GM21381 (cell line): ENCODE data around the gene PLEKHG3.

Experiments used
- ATAC-seq: cut with Tn5 transposase; IDR thresholded peaks from one replicate; pipeline ENCODE4 v1.9.1; 2021; ENCODE audit warnings: mild to moderate bottlenecking, moderate library complexity; ENCODE audit not compliant: unreplicated experiment

The PLEKHG3 gene

DNA sequence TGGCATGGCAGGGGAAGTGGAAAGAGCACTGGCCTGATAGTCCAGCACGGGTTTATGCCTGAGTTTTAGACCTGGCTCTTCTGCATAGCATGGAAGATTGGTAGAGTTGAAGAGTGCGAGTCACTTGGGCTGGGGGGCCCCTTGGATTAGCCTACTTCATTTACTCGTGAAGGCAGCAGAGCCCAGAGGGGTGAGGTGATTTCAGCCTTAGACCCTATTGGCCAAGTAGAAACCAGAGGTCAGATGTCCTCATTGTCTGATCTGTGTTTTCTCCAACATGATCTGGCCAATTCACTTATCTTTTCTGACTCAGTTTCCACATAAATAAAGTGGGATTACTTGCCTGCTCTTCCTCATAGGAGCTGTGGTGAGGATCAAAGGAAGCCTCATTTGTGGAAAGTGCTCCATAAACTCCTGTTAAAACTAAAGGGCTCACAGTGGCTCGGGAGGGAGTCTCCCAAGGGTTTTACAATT, 1.9 kb downstream of the PLEKHG3 start:
- ATAC-seq, result no peak

DNA sequence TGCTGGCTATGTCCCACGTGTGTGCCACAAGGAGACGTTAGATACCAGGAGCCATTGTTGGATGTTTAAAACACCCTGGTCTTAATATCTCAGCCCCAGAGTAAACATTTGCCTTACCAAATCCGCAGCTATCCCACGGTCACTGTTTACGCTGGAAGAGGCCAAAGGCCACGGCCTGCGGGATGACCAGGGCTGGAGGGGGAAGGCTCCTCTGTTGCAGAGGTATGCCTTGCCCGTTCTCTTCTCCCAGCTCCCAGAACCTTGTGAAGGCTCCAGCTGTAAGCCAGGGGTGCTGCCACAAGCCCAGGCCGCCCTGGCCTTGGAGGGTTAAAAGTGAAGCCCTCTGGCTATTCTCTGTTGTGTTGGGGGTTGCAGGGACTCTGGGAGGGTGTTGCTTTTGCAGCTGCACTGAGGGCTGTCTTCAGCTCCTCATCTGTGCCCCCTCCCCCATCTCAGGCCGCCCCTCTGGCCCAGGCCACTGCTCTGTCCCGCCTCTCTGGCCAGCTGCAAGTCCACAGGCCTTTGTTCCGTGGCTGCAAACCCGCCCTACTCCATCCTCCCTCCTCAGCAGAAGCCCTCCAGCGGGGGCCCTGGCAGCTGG, 2.5 kb downstream of the PLEKHG3 start:
- no peak for ATAC-seq

DNA sequence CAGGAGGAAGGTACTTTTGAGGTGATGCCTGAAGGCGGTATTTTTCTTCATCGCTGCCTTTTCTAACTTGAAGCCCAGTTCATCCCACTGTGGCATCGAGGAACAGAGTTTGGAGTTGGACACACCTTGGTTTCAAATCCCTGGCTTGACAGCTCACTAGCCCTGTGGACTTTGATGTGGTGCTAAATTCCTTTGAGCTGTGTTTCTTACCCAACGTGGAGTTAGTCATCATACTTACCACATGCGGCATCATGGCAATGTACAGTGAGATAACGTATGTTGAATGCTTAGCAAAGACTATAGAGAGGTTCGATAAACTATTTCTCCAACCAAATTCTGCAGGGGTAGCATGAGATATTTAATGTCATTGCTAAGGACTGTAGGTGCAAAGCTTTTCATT, 3.4 kb downstream of the PLEKHG3 start:
- no peak for ATAC-seq

DNA sequence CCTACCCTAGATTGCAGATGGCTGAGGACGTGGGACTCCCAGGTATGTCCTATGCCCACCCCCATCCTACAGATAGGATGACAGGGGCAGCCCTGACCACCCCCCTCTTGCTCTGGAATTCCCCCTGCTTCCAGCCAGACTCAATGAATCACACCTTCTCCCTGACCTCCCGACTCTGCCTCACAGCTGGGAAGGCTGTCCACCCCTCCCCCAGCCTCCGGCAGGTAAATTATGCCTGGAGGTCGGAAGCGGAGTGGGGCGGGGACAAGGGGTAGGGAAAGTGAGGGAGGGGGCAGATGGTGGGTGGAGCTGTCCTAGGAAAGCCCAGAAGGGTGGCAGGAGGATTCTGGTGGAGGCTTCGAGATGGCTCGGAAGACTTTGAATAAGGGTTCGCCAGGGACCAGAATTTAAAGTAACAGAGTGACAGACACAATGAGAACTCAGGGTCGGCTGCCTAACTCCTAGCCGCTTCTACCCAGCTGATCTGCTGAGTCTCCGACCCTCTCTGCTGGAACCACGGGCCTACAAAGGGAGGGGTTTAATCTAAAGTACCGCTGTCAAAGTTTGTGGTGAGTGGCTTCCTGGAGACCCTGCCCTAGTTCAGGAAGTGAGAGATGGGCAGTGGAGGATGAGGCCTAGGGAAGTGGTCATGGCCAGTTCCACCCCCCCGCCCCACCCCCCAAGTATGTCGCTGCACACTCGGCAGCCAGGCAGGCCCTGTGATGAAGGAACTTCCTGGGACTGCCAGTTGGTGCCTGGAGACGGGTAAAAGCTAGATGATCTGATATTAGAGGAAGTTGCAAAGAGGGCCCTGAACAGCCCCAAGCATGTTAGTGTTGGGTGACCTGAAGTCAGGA, 4.2 kb downstream of the PLEKHG3 start:
- no peak for ATAC-seq

DNA sequence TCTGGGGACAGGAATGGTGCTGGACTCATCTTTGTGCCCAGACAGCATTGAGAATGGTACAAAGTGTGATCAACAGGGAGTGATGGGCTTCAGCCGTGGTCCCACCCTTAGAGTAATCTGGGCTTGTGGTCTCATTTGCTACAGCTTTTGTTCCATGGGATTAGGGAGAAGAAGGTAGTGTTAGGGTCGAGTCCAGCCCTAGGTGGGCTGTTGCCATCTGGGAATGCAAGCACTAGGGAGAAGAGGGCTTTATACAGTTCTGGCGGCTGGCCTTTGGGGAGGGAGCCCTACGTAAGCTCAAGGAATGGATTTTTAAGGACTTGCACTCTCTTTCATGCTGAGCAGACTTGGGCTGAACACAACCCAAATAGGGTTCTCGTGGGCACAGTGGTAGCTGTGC, 4.9 kb downstream of the PLEKHG3 start:
- no peak for ATAC-seq

DNA sequence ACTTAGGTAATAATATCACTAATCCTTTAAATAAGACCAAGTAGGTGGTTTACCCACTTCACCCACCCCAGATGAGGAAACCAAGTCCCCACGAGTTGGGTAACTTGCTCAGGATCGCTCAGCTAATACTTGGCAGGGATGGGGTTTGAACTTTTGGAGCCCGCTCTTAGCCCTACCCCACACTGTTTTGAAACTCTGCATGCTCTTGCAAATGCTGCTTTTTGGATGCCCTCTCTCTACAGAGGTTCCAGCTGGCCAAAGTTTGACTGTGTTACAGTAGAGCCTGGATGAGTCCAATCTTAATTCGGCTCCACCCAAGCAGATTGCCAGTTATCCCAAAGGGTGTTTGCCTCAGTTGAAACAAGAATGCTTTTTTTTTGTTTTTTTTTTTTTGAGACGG, 6.8 kb downstream of the PLEKHG3 start:
- ATAC-seq, result no peak

DNA sequence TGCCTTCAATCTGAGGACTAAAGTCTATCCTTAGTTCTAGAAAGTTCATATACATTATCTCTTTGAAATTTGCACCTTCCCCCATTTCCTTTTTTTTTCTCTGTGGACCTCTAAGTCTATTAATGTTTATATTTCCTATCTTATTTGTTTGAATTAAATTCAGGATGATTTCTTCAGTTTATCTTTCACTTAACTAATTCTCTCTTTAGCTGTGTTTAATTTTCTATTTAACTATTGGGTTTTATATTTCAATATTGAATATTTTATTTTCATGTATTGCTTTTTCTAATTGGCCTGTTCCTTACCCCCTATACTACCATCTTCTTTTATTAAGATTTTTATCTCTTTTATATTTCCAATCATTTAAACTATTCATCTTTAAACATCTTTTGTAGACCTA, 9.5 kb downstream of the PLEKHG3 start:
- no peak for ATAC-seq

DNA sequence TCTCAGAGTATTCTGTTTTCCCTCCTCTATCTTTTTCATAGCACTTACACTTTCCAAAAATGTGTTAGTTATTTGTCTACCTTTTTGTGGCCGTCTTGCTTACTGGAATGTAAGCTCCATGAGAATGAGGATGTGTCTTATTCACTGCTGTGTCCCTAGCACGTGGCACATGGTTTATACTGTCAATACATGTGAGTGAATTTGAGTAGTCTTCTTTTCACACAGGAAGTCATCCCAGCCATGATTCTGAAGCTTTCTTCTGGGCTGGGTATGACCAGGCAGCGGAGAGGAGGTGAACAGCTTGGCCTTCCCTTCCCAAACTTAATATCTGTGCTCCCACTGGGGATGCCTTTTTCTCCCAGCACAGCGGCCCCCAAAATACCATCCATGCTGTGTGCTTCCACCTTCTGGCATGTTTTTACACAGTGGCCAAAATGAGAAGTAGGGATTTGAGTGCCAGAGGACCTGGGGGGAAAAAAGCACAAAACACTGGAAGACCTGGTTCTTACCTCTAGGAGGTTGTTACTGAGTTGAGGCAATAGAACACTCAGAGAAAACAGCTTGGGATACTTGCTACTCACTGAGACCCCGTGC, 10.3 kb downstream of the PLEKHG3 start:
- ATAC-seq, result no peak

DNA sequence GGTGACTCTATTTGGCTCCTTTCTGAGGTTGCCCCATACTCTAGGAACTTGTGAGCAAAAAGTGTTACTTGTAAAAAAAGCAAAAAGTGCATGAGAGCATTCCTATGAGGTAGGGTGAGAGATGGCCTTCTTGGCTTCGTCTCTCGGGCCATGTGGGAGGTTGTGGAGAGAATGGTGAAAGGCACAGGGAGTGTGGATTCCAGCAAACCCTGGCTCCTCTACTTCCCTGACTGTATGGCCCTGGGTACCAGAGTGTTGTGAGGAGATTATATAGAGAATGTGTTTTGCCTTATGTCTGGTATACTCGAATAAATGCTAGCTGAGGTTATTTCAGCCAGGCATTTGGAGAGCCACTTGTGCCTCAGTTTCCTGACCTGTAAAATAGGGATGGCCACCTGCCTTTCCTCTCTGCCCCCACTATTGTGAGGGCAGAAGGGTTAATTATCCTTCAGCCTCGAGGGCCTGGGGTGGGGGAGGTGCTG, 11.0 kb downstream of the PLEKHG3 start:
- ATAC-seq, result no peak

DNA sequence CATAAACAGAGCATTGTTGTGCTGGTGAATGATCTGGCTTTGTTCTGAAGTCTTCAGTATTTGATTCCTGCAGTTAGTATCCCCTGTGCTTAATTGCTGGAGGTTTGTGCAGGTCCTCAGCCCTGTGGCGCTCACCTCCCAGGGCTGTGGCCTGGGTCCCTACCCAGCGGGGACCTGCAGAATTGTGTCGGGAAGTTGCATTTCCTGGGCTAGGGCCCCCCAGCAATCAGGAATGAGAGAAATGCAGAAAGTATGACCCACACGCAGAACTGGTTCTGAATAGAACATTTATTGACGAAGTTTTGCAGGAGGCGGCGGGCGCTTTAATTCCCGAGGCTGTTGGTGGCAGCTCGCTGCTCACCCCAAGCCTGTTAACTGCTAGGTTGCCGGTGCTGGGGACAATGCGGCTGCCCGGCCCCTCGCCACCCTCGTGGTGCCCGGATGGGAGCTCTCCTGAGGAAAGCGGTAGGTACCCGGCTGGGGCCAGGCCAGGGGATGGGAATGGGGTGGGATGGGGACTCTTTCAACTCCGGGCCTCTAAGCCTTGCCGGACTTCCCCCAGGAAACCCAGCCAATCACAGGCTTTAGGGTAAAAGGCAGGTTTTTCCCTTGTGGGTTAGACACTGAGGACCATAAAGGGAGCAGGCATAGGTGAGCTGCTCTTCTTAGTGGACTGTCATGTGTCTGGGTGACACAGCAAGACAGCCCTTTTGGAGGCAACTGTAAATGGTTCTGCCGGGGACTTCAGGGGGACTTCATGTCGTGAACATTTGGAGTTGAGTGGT, 11.6 kb downstream of the PLEKHG3 start:
- ATAC-seq, result no peak

DNA sequence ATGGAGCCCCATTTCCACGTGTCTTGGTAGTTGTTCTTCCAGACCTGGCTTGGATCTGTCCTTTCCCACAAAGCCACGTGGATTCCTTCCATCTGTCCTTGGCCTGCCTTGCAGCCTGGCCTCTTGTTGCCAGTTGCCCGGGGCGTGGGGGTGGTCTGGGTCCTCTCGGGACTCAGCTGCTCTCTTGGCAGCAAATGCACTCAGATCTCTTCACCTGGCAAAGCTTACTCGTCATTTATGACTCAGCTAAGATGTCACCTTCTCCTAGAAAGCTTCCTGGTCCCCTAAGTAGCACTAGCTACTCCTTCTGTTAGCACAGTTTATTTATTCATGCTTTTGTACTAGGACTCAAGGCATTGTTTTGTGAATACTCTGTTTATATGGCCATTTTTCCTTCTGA, 13.6 kb downstream of the PLEKHG3 start:
- ATAC-seq, result no peak

DNA sequence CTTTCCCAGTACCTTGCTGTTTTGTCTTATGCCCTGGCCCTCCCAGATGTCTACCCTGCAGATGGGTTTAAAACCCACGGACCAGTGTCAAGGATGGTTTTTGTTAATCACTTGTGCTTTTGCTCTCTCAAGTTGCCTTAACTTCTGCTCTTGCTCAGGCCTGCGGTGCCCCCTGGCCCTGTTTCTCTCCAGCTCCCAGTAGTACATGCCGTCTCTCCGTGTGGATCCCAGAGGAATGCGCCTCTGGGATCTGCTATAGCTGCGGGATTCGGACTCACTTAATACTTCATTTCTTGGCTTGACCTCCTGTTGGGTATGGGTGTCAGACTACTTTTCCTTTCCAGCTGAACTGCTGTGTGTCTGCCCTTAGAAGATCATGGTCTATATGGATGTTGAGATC, 14.5 kb downstream of the PLEKHG3 start:
- ATAC-seq, result no peak

DNA sequence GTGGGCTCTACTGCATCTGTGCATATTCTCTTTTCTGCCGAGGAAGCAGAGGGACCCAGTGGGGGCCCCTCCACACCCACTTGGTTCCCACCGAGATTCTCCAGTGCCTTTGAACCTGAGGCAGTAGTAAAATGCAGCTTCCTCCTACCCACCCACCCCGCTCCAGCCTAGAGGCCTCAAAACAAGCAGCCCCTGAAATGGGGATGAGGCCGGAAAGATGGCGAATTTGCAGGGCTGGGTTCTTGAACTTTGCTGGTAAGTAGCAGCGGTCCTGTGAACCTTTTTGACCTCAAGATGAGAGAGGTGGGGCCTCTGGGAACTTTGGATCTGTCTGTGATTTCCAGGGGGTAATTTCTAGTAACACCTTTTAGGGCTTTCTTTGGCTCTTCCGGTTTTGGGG, 15.4 kb downstream of the PLEKHG3 start:
- ATAC-seq, result no peak

DNA sequence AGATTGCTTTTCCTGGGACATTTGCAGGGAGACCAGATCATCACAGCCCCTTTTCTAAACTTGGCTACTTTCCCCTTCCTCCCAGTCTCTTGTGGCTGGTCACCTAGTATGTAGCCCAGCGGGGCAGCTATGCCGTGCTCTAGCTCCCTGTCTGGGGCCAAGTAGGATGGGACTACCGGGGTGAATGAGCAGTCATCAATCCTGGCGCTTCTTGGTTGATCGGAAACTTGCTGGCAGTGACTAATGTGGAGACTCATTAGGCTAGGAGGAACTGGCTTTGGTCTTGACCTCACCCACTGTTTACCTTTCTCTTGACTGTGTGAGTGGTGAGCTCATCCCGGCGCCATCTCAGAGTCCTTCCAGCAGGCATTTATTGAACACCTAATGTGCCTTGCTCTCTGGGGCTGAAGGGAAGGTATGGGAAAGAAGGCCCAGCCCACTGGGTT, 15.9 kb downstream of the PLEKHG3 start:
- no peak for ATAC-seq

DNA sequence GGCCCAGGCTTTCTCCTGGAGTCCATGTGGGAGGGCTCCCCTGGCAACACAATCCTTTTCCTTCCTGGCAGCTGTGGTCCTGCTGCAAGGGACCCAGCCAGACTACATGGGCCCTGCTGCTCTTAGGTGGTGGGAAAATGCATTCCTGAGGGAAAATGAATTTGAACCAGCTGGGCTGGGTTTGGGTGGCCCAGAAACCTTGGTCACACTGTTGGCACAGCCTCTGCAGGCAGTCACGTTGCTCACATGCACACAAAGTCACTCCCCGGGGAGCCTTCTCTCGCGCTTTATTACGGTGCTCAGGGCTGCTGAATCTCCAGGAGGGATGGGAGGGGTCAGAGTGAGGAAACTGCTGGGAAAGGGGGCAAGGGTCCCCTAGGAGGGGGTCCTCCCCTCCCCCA, 17.2 kb downstream of the PLEKHG3 start:
- no peak for ATAC-seq

DNA sequence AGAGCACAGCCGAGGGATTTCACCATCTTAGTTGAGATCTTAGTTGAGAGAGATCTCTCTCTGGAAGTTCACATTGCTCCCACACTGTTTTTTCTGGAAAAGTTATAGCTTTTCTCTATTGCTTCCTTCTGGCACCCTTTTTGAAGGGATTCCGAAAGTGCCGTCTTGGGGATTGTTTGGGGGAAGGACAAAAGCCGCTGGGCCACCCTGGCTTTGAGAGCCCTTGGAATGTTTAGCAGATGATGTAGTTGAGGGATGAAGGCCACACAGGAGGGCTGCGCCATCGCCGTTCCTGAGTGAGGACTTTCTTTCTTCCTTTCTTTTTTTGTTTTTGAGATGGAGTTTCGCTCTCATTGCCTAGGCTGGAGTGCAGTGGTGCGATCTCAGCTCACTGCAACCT, 17.7 kb downstream of the PLEKHG3 start:
- ATAC-seq, result no peak

DNA sequence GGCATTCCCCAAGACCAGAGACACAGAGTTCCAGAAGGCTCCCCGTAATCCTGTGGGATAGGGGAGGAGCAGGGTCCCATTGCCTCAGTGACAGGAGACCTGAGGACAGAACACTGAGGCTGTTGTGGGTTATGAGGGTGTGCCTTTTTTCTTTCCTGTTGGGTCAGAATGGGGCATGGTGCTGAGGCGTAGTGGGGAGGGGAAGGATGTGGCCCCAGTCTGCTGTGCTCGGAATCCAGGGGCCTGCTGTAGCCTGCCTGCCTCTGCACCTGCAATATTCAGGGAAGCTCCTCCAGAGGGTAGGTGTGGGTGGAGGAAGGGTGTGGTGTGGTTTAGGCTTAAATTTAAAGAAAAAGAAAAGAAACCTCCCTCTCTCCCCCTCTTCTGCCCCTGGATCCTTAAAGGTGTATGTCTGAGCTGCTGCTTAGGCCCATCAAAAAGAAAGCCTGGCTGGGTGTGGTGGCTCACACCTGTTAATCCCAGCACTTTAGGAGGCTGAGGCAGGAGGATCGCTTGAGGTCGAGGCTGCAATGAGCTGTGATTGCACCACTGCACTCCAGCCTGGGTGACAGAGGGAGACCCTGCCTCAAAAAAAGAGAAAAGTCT, 18.7 kb downstream of the PLEKHG3 start:
- ATAC-seq, result no peak

DNA sequence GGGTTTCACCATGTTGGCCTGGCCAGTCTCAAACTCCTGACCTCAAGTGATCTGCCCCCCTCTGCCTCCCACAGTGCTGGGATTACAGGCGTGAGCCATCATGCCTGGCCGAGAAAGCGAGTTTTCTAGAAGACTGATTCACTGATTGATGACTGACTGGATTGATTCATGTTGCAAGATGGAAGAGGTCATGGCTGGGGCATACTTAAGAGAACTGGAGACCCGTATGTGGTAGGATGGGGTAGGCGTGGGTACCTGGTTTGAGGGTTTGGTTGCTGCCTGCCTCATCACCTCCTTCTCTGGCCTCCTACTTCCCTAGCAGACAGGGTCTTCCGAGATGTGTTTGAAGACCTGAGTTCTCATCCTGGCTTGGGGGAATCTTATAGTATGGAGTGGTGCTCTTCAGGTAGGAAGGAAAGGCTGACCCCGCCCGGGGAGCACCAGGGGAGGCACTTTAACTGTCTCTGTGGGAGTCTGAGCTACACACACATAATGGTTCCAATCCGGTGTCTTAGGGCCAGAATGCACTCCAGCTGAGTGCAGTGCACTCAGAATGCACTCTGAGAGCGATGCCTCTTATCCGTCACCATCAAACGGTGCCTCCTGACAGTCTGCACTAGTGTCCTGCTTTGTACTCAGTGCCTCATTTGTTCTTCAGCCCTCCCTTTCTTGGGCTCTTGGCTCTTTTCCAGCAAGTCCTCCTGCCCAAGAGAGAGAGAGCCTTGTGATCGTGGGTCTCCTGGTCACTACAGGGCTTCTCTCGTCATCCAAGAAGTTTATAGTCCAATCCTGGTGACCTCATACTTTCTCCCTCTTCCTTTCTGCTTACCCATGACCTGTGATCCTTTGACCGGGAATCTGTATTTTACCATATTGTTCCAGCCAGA, 19.7 kb downstream of the PLEKHG3 start:
- ATAC-seq, result no peak

DNA sequence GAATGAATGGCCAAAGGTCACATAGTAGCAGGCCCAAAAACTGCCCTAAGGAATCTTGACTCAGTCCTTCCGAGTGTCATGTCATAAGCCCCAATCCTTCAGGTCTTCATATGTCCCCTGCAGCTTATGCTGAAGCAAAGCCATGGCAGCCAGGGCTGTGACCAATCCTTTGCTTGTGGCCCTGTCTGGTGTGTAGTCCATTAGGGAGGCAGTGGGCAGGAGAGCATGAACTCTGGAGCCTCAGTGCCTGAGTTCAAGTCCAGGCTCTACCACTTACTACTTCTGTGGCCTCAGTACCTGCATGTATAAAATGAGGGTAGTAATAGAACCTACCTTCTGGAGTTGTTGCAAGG, 20.3 kb downstream of the PLEKHG3 start:
- ATAC-seq, result no peak

DNA sequence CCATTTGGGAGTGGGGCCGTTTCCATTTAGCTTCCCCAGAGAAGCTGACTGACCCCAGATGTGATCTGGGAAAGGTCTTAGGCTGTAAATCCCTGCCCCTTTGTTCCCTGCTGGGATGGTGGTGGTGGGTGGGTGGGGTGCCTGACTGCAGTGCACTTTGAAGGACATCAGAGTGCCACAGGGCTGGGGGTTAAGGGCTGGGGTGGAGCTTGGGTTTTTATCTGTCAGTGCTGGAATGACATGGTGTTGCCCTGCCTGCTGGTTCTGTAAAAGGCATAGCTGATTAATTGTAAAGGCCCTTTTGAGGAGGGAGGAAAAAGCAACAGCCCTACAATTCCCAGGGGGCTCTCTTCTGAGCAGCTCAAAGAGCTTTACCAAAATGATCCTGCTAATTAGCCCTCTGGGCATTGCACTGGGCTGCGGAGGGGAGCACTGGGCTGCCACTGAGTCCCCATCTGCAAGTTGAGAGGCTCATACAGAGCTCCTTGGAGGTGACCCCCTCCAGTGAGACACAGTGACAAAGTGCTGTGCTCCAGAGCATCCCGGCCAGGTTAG, 21.1 kb downstream of the PLEKHG3 start:
- no peak for ATAC-seq
